ENCODE results near the gene HK1.

Gene HK1

GRCh38 chr10:69411476-69411875 is 133.2 kb downstream of the HK1 start:
- no peak overlapping the region for H3K4me3 ChIP-seq (ENCODE audit: low read depth, low read length)
- TF ChIP-seq CTCF (conservative IDR thresholded peaks at IDR 0.05; ENCODE audit: low read depth, low read length) = no peak
- DNase-seq (ENCODE audit: low read depth) = peak; percentile 50

GRCh38 chr10:69412232-69412790 is 134.0 kb downstream of the HK1 start:
- TF ChIP-seq CTCF (conservative IDR thresholded peaks at IDR 0.05; ENCODE audit: low read depth, low read length) = no peak
- DNase-seq (ENCODE audit: low read depth) = no peak
- no peak overlapping the region for H3K4me3 ChIP-seq (ENCODE audit: low read depth, low read length)

- no peak overlapping the region for H3K4me3 ChIP-seq (ENCODE audit: low read depth, low read length)
- peak; percentile 78 for DNase-seq (ENCODE audit: low read depth)
- TF ChIP-seq CTCF (conservative IDR thresholded peaks at IDR 0.05; ENCODE audit: low read depth, low read length) = peak; percentile 81
These were observed 135.0 kb downstream of the HK1 start for GRCh38 chr10:69413221-69413865.

GRCh38 chr10:69414036-69415018 is 136.0 kb downstream of the HK1 start:
- no peak for TF ChIP-seq CTCF (conservative IDR thresholded peaks at IDR 0.05; ENCODE audit: low read depth, low read length)
- DNase-seq (ENCODE audit: low read depth) = no peak
- H3K4me3 ChIP-seq (ENCODE audit: low read depth, low read length) = no peak overlapping the region

- H3K4me3 ChIP-seq (ENCODE audit: low read depth, low read length) = no peak overlapping the region
- DNase-seq (ENCODE audit: low read depth) = no peak
- TF ChIP-seq CTCF (conservative IDR thresholded peaks at IDR 0.05; ENCODE audit: low read depth, low read length) = no peak
These were observed 136.8 kb downstream of the HK1 start for GRCh38 chr10:69415049-69415448.

- no peak overlapping the region for H3K4me3 ChIP-seq (ENCODE audit: low read depth, low read length)
- no peak for DNase-seq (ENCODE audit: low read depth)
- no peak for TF ChIP-seq CTCF (conservative IDR thresholded peaks at IDR 0.05; ENCODE audit: low read depth, low read length)
These were observed 137.7 kb downstream of the HK1 start for GRCh38 chr10:69415951-69416350.

Data from choroid plexus epithelial cell (primary cell).